A673 (cell line): Measurements from ENCODE around the gene KCNS3.

ENCODE experiments used
- EZH2 ChIP-seq: fragments of 200-600 bp; sonication (generic); IDR thresholded peaks from 2 replicates; pipeline ENCODE4 v1.6.1; 2017; ENCODE audit warnings: borderline replicate concordance, low read depth, mild to moderate bottlenecking, mixed read lengths, antibody characterized with exemption, low read length; ENCODE audit not compliant: poor library complexity, severe bottlenecking
- TF ChIP-seq, protein P1 (sequence below): fragments of 300-800, 200-600 bp; sonication (generic); conservative IDR thresholded peaks from 2 replicates; pipeline ENCODE4 v1.5.1; 2017; ENCODE audit warnings: low read depth, mild to moderate bottlenecking, antibody characterized with exemption, low read length, moderate library complexity, mixed read lengths

DNA sequence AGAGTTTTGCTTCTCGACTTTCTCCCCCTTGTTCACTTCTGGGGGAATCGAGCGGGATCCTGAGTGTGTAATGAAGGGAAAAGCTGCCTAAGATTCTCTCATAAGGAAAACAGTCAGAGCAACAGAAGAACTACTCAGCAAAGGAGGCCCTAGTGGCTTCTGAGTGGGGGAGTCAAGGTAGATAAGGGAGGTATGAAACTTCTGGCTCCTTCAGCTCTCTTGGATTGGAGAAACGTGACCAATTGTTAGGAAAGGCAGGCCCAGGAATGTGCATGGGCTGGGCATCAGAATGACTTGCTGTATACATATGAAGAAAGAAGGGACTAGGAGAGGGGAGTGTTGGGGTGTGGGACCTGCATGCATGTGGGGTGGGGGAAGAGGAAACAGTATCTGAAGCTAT is 73.1 kb downstream of the KCNS3 start:
- TF ChIP-seq, protein P1, sequence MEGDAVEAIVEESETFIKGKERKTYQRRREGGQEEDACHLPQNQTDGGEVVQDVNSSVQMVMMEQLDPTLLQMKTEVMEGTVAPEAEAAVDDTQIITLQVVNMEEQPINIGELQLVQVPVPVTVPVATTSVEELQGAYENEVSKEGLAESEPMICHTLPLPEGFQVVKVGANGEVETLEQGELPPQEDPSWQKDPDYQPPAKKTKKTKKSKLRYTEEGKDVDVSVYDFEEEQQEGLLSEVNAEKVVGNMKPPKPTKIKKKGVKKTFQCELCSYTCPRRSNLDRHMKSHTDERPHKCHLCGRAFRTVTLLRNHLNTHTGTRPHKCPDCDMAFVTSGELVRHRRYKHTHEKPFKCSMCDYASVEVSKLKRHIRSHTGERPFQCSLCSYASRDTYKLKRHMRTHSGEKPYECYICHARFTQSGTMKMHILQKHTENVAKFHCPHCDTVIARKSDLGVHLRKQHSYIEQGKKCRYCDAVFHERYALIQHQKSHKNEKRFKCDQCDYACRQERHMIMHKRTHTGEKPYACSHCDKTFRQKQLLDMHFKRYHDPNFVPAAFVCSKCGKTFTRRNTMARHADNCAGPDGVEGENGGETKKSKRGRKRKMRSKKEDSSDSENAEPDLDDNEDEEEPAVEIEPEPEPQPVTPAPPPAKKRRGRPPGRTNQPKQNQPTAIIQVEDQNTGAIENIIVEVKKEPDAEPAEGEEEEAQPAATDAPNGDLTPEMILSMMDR: no peak
- TF ChIP-seq EZH2: no peak
